NCI-H345 treated with DMSO at 0.1 percent for 48 hours (cell line): ENCODE measurements around the gene TEDDM1.

Experiments
- DNase-seq: peaks from one replicate; lab custom pipeline; 2025; ENCODE audit not compliant: unreplicated experiment; lab: John Stamatoyannopoulos, UW

Gene TEDDM1

DNA sequence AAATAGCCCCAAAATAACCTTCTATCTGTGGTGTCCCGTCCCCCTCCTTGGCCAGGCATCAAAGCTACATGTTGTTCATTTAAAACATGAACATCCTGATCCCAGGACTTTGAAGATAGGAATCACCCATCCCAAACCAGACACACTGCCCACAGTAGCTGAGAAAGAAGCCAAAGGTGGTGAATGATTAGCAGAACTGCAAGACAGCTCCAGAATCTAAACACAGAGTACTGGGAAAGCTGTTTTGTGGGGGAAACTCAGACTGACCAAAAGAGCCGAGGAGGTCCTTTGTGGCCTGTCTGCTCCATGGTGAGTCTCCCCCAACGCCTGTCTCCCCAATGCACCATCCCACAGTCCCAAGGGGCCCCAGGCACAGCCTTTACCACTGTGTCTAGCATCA lies 7.3 kb upstream of the TEDDM1 start:
- DNase-seq: no peak

DNA sequence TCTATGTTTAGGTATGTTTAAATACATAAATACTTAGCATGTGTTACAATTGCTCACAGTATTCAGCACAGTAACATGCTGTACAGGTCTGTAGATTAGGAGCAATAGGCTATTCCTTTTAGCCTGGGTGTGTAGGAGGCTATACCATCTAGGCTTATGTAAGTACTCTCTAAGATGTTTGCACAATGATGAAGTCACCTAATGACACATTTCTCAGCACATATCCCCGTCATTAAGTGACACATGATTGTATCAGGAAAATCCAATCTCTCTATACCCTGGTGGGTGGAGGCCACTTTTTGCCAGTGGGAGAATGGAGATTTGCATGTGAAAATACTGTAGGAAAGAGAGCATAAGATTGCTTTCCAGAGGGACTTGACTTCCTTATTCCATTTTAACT lies 5.5 kb upstream of the TEDDM1 start:
- DNase-seq: no peak

GRCh38 chr1:182405578-182405977 lies 5.1 kb upstream of the TEDDM1 start:
- DNase-seq: no peak

- DNase-seq: no peak
Measured at GRCh38 chr1:182404781-182405180, 4.3 kb upstream of the TEDDM1 start.

GRCh38 chr1:182397653-182398393 lies 2.6 kb downstream of the TEDDM1 start:
- no peak for DNase-seq

GRCh38 chr1:182395906-182396305 lies 4.6 kb downstream of the TEDDM1 start:
- DNase-seq: no peak

DNA sequence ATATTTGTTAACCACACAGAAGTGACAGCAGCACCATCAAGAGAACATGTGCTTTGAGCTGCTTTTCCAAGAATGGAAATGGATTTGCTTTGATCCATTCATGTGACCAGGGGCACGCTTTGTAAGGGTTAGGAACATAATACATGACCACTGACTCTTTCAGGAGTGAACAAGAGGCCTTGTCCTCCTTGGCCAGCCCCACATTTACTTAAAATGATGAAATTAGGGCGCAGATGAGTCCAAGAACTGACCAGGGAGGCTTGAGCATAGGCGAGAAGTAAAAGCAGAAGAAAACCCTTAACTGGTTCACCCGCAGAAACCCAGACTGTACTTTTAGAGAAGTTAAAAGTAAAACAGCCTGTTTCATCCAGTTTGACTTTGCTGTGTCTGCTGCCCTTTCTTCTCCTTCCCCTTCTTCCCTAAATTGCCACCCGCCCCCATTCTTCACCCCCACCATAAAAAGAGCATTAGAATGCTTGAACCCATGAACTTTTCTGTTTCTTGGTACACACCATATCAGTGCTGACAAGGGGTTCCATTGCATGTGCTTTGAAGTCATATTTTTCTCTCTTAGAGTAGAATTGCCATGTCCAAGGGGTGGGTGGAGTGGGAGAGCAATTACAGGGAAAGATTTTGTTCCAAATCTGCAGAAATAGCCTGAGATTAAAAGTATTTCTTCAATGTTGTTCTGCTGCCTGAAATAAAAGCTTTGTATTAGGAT lies 6.3 kb downstream of the TEDDM1 start:
- DNase-seq: no peak

GRCh38 chr1:182392050-182393028 lies 8.1 kb downstream of the TEDDM1 start:
- peak; percentile 51 for DNase-seq

DNA sequence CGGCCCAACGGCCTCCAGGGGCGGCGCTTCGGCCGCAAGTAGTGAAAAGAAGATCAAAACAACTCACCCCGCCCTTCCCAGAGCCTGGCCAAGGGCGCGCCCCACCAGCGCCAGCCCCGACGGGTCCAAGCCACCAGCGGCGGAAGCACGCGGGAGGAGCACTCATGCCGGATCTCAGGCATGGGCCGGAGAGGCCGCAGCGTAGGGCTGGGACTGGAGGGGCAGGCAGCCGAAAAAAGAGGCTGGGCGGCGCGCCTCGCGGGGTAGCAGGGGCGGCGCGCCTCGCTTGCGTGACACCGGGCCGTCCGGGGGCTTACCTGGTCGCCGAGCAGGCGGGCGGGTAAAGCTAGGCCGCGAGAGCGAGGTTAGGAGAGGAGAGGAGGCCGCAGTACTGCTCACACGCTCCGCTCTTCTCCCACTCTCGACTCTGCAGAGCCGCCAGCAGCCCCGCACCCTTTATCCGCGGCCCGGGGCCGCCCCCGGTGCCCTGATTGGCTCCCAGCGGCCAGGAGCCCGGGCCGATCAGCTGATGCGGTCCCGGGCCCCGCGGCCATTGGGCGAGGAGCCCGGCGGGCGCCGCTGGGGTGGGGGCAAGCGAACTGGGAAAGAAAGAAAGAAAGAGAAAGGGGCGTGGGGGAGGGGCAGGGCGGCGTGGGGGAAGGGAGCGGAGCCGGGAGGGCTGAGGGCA lies 9.0 kb downstream of the TEDDM1 start, which contains the start of gene GLUL:
Gene GLUL (minus strand): TSS at position 429 of the 688 bp plus-strand sequence. CDS start 3,053 bp downstream, outside the sequence.
- DNase-seq: peak; percentile 77

GRCh38 chr1:182391028-182391361 lies 9.5 kb downstream of the TEDDM1 start:
- peak; percentile 69 for DNase-seq

DNA sequence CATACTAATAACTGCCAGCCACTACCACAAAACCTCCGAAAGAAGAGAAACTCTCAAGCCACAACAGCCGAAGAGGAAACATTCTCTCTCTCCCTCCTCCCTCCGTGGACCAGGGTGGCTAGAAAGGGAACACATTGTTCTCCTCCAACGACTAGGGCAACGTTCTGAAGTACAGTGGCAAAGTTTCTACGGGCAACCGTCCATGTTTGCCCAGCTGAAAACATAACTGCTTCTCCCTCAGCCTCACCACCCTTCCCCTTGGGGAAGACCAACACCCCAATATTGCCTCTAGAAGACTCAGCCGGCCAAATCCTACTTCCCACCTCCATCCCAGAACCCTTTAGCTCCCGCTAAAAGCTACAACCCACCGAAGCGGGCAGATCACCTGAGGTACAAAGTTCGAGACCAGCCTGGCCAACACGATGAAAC lies 10.8 kb downstream of the TEDDM1 start:
- DNase-seq: no peak

DNA sequence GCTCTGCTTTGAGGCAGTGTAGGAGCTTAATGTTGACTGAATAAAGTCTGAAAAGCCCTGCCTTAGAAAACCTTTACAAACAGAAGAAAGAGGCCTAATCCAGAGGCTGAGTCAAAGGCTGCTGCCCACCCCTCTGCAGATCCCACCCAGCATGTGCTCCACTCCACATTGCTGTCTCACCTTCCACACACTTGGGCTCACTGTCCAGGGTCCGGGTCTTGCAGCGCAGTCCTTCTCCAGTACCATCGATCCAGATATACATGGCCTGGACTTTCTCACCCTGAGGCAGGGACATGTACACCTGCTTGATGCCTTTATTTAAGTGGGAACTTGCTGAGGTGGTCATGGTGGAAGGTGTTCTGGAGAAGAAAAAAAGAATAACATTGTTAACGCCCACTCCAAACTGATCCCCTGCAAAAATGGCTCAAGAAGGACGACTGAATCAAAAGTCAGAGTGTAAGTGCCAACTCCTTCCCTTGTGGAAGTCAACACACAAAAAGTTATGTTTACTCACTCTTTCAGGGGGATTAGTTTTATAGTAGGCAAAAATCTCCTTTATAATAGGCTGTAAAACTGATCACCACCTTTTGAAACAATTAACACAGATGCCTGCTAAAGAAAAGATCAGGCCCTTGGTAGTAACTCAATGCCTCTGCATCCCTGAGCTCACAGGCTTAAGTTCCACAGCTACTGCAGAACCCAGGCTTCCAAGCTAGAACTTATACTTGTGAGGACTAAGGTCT lies 11.9 kb downstream of the TEDDM1 start:
- no peak for DNase-seq

DNA sequence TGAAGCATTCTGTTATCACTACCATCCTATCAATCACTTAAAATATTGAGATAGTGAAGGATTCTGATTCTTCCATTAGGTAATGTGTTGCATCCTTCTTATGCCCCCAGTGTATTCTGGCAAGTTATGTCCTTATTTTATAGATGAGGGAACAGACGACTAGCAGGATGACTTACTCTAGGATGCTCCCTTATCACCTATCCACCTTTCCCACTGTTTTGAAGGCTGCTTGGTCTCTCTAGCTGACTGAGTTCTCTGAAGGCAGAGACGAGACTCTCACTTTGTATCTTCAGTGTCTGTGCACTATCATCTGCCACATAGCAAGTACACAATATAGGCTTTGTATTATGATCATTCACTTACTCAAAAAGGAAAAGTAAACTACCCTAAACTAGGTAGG lies 12.9 kb downstream of the TEDDM1 start:
- DNase-seq: no peak

DNA sequence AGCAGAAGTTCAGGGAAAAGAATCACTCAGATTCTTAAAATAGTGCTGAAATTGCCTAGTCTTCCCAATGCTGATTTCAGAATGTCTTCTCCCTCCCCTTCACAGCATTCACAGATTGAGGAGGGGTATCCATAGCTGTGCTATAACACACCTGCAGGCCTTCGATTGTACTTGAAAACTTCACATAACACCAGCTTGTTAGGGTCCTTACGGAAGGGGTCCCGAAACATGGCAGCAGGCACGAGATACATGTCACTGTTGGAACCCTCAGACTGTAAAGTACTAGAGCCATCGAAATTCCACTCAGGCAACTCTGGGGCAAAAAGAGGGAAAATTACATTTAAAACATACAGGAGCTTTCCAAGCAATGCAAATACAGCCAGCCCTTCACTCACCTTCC lies 13.5 kb downstream of the TEDDM1 start:
- no peak for DNase-seq

GRCh38 chr1:182385885-182386853 lies 14.3 kb downstream of the TEDDM1 start:
- DNase-seq: no peak

- DNase-seq: no peak
Measured at GRCh38 chr1:182384387-182384960, 16.0 kb downstream of the TEDDM1 start.

GRCh38 chr1:182383934-182384333 lies 16.5 kb downstream of the TEDDM1 start:
- DNase-seq: no peak

GRCh38 chr1:182383037-182383661 lies 17.3 kb downstream of the TEDDM1 start:
- no peak for DNase-seq
